Prostate gland (tissue), 2 donors: ENCODE data around the gene GALNT2.

ENCODE experiments used
- POLR2A ChIP-seq: fragments of 450-650 bp; IDR thresholded peaks from one replicate; pipeline ENCODE4 v1.6.1; 2016; ENCODE audit warnings: antibody characterized with exemption, mild to moderate bottlenecking
- POLR2AphosphoS5 ChIP-seq: sonication (generic); formaldehyde crosslinking; IDR thresholded peaks from one replicate; pipeline ENCODE4 v1.6.1; 2017; ENCODE audit warnings: antibody characterized with exemption
- TF ChIP-seq, protein P1 (sequence below), 4 experiments: fragments of 200-600 bp in 2 of 4; fragments of 450-650 bp in 2 of 4; sonication (generic) in 2 of 4; IDR thresholded peaks; 1 replicate in 3 of 4; 2 replicates in 1 of 4; pipeline ENCODE4 v1.5.1; 2016 to 2019; ENCODE audit warnings: antibody characterized with exemption in 4 of 4, mild to moderate bottlenecking in 2 of 4, moderate library complexity in 2 of 4

DNA sequence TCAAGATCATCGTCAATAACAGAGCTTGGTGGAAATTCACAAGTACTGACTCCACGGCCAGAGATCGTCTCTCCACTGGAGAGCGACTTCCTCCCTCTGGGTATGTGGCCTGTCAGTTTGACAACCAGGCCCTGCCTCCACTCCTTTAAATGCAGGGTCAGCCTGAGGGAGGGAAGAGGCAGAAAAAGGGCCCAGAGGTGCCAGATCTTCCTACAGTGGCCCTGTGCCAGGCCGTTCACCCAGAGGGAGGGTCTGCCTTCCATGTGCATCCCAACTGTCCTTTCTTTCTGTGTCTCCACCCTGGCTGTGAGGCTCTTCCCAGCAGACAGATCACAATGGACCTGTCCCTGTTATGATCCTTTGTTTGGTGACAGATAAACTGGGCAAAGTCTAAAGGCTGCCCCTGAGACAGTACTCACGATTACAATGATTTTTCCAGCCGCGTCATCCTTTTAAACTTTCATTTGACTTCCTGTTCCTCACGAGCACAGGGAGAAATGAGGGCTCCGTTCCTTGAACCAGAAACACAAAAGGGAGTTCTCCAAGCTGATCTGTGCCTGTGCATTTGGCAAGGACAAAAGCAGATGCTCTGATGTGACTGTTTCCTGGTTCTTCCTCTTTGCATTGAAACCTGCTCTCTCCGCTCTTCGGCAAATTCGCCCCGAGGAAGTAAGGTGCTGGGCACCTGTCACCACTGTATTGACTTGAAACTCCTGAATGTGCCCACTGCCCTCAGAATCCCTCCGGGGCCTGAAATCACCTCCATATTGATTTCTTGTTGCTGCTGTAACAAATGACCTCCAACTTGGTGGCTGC, 232.4 kb downstream of the GALNT2 start:
- TF ChIP-seq, protein P1, sequence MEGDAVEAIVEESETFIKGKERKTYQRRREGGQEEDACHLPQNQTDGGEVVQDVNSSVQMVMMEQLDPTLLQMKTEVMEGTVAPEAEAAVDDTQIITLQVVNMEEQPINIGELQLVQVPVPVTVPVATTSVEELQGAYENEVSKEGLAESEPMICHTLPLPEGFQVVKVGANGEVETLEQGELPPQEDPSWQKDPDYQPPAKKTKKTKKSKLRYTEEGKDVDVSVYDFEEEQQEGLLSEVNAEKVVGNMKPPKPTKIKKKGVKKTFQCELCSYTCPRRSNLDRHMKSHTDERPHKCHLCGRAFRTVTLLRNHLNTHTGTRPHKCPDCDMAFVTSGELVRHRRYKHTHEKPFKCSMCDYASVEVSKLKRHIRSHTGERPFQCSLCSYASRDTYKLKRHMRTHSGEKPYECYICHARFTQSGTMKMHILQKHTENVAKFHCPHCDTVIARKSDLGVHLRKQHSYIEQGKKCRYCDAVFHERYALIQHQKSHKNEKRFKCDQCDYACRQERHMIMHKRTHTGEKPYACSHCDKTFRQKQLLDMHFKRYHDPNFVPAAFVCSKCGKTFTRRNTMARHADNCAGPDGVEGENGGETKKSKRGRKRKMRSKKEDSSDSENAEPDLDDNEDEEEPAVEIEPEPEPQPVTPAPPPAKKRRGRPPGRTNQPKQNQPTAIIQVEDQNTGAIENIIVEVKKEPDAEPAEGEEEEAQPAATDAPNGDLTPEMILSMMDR (IDR thresholded peaks at IDR 0.05), result no peak
- TF ChIP-seq POLR2A (no peak), POLR2AphosphoS5 (no peak)
